Measurements from ENCODE around the gene TJAP1. TPM values are rescaled to one million over a fixed set of nuclear protein-coding genes. Genes with fewer than 3 reads are reported as not detected.

The TJAP1 gene
- total and polyA plus RNA-seq, 12 donors, result 17.6 to 77.5 (median 33.0) TPM

DNA sequence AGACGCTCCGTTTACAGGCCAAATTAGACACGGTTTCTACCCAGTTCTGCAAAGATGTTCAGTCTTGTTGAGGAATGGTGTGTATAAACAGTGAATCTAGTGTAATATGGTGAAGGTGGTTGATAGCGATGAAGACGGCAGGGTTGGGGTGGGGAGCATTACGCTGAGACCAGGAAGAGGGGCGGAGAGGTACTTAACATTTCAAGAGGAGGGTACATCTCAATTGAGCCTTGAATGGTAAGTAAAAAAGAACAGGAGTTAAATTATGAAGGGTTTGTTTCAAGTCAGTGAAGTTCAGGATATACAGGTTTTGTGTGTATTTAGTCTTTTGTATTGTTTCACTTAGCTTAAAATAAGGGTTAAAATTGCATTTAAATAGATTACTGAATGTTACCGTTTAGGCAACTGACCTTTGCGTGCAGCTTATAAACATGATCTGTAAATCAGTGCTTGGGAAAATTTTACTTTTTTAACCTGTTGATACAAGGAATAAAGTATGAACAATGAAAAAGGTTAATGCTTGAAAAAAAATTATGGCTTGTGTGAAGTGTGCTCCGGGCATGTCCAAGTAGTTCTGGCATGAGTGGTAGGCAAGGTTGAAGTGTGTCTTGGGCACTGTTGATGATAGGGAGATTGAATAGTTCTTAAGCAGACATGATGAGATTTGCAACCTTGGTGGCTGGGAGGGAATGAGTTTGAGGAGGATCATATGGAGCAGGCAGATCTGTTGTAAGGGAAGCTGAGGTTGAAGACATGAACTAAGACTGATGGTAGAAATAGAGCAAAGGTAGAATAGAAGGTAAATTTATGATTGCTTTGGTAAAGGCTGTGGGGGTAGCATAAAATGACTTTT, 40.4 kb downstream of the TJAP1 start:
- WGBS, 4 donors, result 3 to 5% (median 4%) methylated on average over 10 of the region's 10 CpGs
- no peak for DNase-seq
- intact Hi-C loops (cut with DNase I), result no loop called here
- Histone ChIP-seq H3K36me3 (replicated peaks in 1 of 2) (peaks cover 0 to 61% of the 10 kb centered on the region in 2 donors), H3K4me3 (peak overlapping the region; percentile 38 to 82 (median 76)), H3K27ac (peak overlapping the region in 1 of 5 donors; percentile 86), H3K4me1 (replicated peaks in 1 of 2) (peaks cover 17 to 33% of the 10 kb centered on the region in 2 donors), H3K27me3 (no peaks in the 10 kb centered on the region), H3K9me3 (replicated peaks in 1 of 3) (no peaks in the 10 kb centered on the region)
- TF ChIP-seq POLR2A (IDR thresholded peaks at IDR 0.05), result no peak
- TF ChIP-seq, protein P1, sequence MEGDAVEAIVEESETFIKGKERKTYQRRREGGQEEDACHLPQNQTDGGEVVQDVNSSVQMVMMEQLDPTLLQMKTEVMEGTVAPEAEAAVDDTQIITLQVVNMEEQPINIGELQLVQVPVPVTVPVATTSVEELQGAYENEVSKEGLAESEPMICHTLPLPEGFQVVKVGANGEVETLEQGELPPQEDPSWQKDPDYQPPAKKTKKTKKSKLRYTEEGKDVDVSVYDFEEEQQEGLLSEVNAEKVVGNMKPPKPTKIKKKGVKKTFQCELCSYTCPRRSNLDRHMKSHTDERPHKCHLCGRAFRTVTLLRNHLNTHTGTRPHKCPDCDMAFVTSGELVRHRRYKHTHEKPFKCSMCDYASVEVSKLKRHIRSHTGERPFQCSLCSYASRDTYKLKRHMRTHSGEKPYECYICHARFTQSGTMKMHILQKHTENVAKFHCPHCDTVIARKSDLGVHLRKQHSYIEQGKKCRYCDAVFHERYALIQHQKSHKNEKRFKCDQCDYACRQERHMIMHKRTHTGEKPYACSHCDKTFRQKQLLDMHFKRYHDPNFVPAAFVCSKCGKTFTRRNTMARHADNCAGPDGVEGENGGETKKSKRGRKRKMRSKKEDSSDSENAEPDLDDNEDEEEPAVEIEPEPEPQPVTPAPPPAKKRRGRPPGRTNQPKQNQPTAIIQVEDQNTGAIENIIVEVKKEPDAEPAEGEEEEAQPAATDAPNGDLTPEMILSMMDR (IDR thresholded peaks at IDR 0.05), result no peak

DNA sequence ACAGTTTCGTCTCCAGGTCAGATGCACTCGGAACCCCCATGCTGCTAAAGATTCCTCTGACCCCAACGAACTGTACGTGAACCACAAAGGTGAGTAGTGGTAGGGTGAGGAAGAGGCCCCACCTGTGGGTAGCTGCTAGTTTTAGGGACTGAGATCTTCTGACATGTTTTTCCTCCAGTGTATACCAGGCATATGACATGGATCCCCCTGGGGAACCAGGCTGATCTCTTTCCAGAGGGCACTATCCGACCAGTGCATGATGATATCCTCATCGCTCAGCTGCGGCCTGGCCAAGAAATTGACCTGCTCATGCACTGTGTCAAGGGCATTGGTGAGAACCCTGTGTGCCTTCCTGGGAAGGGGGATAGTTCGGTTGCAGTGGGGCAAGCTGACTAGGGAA, 42.7 kb downstream of the TJAP1 start:
- Histone ChIP-seq H3K4me3 (no peak overlapping the region), H3K9me3 (replicated peaks in 1 of 3) (no peaks in the 10 kb centered on the region), H3K27me3 (no peaks in the 10 kb centered on the region), H3K27ac (no peak overlapping the region), H3K36me3 (replicated peaks in 1 of 2) (peaks cover 0 to 62% of the 10 kb centered on the region in 2 donors), H3K4me1 (replicated peaks in 1 of 2) (peaks cover 17 to 27% of the 10 kb centered on the region in 2 donors)
- intact Hi-C loops (cut with DNase I), result loop anchor here in 1 of 2 donors (10.0 kb wide), 1 partner anchor 55 kb away; the partner anchor contains the start of genes POLH and XPO5
- TF ChIP-seq, protein P1 (IDR thresholded peaks at IDR 0.05), result no peak
- no peak for TF ChIP-seq POLR2A (IDR thresholded peaks at IDR 0.05)
- 76 to 83% (median 79%) methylated on average over 6 to 8 of the region's 8 CpGs for WGBS, 4 donors
- DNase-seq, result no peak

DNA sequence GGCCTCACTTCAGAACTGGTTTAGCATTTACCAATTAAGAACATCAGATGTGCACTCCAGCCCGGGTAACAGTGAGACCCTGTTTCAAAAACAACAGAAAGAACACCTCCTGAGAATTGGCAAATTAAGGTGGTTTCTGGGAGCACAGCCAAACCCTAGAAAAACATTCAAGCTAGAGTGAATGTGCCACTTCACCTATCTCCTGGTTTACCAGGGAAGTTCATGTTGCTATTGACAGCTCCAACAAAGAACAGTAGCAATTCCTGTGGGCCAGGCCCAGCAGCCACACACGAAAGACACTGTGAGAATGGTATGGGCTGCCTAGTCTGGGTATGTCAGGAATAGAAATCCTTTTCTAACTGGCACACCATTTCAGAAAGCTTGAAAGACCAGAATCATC, 44.5 kb downstream of the TJAP1 start:
- no peak for TF ChIP-seq POLR2A (IDR thresholded peaks at IDR 0.05)
- TF ChIP-seq, protein P1 (IDR thresholded peaks at IDR 0.05), result no peak
- intact Hi-C loops (cut with DNase I), result loop anchor here in 1 of 2 donors (10.0 kb wide), 1 partner anchor 53 kb away; the partner anchor contains the start of genes POLH and XPO5
- Histone ChIP-seq H3K27me3 (no peaks in the 10 kb centered on the region), H3K4me3 (no peak overlapping the region), H3K27ac (no peak overlapping the region), H3K4me1 (replicated peaks in 1 of 2) (peaks cover 9 to 15% of the 10 kb centered on the region in 2 donors), H3K9me3 (replicated peaks in 1 of 3) (no peaks in the 10 kb centered on the region), H3K36me3 (replicated peaks in 1 of 2) (peaks cover 0 to 75% of the 10 kb centered on the region in 2 donors)
- 77 to 95% (median 82%) methylated on average over 2 of the region's 2 CpGs for WGBS, 4 donors
- DNase-seq, result no peak

DNA sequence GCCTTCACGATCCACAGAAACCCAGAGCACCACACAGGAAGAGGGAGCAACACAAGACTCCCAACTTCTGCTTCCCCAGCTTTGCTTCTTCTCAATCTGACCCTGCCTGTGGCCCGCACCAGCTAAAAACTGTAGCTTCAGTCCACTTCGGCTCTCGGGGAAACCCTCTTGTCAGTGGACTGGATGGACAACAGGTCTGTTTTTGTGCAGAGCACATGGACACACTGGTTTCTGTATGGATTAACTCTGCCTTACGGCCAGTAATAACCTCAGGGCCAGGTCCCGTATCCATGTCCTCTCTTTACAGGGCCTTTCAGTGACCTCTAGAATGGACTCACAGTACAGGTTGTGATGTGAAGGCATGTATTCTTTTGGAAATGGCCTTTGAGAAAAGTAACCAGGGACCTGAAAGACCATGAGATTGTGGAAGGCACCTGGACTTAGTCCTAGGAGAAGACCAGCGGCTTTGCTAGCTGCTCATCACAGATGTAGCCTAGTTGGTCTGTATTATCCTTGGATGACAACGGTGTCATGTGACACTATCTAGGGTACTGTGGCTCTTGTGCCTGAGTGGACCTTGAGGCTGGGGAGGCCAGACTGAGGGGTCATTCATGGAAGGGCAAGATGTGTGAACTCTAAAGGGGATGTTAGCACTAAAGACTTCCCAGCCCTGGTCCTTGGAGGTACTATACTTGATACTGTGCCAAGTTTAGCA, 45.3 kb downstream of the TJAP1 start:
- DNase-seq, result no peak

More for the DNA sequence above, 45.3 kb downstream of the TJAP1 start:
- Histone ChIP-seq H3K36me3 (replicated peaks in 1 of 2) (peaks cover 0 to 84% of the 10 kb centered on the region in 2 donors), H3K27ac (no peak overlapping the region), H3K9me3 (replicated peaks in 1 of 3) (no peaks in the 10 kb centered on the region), H3K27me3 (no peaks in the 10 kb centered on the region), H3K4me1 (replicated peaks in 1 of 2) (peaks cover 7 to 13% of the 10 kb centered on the region in 2 donors), H3K4me3 (no peak overlapping the region)
- WGBS, 4 donors, result 86 to 95% (median 88%) methylated on average over 6 to 8 of the region's 8 CpGs
- TF ChIP-seq POLR2A (IDR thresholded peaks at IDR 0.05), result no peak
- TF ChIP-seq, protein P1 (IDR thresholded peaks at IDR 0.05), result no peak
- intact Hi-C loops (cut with DNase I), result loop anchor here in 1 of 2 donors (10.0 kb wide), 1 partner anchor 52 kb away; the partner anchor contains the start of genes POLH and XPO5

Data from adrenal gland (tissue), 12 donors.